ENCODE measurements around the gene GLOD4.

- TF ChIP-seq CTCF (IDR thresholded peaks at IDR 0.05) (peak in 1 of 6 experiments; percentile 5), POLR2A (IDR thresholded peaks at IDR 0.05) (no peak)
These were observed 15.3 kb upstream of the GLOD4 start for GRCh38 chr17:797236-797840.
